ENCODE results near the gene TMEM184C.

Gene TMEM184C

DNA sequence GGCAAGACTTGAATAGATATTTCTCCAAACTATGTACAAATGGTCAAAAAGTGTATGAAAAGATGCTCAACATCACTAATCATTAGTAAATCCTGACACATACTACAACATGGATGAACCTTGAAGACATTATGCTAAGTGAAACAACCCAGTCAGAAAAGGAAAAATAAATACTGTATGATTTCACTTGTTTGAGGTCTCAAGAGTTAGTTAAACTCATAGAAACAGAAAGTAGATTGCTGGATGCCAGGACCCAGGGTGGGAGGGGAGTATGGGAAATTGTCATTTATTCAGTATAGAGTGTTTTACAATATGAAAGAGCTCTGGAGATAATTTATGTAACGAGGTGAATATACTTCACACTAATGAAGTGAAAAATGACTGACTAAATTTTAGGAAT is 34.4 kb downstream of the TMEM184C start:
- no peak for DNase-seq (ENCODE audit: low read depth in 1 of 2, low spot score in 1 of 2)

DNA sequence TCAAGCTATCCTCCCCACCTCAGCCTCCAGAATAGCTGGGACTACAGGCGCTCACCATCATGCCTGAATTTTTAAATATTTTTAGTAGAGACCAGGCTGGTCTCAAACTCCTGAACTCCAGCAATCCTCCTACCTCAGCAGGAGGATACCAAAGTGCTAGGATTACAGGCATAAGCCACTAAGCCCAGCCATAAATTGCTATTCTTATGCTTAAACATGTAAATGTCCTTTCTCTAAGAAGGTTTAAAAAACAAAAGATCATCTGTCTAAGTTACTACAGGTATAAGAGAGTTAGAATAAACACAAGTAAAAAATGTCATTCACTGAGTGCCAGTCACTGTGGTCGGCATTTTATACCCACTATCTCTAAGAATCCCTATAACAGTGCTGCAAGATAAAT is 38.4 kb downstream of the TMEM184C start:
- DNase-seq (ENCODE audit: low read depth in 1 of 2, low spot score in 1 of 2): no peak

DNA sequence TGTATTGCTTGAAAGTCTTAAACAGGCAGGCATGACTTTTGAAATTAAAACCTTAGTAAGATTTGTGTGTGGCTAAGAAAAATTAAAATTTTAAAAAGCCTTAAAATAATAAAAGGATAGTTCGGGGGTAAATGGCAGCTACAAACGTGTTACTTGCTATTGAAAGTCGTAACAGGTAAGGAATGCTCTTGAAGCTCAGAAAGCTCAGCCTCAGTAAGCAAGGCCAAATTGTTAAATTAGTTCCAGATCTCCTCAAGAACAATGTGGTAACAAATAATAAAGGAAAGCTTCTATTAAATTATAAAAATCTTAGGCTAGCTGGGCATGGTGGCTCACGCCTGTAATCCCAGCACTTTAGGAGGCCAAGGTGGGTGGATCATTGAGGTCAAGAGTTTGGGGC is 41.3 kb downstream of the TMEM184C start:
- DNase-seq (ENCODE audit: low read depth in 1 of 2, low spot score in 1 of 2): no peak

DNA sequence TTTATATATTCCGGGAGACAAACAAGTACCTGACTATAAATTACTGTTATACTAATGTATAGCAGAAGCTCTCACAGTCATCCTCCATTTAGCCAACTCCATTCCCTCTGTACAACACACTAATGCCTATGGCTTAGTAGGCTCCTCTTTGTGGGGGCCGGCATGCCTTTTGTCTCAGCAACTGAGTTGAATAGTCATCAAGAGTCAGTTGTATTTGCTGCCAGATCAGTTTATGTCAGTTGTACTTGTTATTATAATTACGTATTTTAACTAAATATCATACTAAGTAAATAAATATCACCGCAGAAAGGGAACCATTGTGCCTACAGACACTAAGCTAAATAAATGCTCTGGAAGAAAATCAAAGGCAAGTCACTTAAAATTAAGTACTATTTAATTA is 56.9 kb downstream of the TMEM184C start:
- no peak for DNase-seq (ENCODE audit: low read depth in 1 of 2, low spot score in 1 of 2)

DNA sequence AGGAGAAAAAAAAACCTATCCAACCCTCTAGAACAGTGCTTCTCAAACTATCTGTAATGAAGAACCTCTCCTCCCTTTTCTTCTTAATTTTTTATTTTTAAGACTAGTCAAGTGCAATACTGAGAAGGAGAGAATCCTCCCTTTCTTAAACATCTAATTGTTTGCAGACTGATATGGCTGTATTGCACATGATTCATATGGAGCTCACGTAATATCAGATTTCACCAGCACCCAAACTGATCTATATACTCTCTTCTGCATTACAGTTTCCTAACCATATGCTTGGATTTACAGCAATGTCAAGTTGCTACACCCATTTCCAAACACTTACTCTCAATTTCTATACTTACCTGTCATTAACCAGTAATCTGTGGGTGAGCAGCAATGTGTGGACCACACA is 57.3 kb downstream of the TMEM184C start:
- no peak for DNase-seq (ENCODE audit: low read depth in 1 of 2, low spot score in 1 of 2)

DNA sequence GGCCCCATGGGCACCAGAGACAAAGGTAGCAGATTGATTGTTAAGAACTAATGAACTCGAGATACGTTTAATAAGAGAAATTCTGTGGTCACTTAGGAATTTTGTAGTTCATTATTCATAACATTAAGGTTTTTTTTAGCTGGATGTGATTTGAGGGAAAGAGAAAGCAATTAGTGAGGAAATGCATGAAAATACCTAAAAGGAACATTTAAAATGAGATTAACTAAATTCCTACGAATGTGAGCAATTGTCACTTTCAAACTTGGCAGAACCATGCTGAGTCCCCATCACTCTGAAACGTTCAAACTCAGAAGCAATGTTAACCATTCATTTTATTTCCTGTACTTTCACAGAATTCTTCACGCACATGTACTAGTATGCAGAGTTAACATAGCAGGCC is 60.9 kb downstream of the TMEM184C start:
- no peak for DNase-seq (ENCODE audit: low read depth in 1 of 2, low spot score in 1 of 2)

DNA sequence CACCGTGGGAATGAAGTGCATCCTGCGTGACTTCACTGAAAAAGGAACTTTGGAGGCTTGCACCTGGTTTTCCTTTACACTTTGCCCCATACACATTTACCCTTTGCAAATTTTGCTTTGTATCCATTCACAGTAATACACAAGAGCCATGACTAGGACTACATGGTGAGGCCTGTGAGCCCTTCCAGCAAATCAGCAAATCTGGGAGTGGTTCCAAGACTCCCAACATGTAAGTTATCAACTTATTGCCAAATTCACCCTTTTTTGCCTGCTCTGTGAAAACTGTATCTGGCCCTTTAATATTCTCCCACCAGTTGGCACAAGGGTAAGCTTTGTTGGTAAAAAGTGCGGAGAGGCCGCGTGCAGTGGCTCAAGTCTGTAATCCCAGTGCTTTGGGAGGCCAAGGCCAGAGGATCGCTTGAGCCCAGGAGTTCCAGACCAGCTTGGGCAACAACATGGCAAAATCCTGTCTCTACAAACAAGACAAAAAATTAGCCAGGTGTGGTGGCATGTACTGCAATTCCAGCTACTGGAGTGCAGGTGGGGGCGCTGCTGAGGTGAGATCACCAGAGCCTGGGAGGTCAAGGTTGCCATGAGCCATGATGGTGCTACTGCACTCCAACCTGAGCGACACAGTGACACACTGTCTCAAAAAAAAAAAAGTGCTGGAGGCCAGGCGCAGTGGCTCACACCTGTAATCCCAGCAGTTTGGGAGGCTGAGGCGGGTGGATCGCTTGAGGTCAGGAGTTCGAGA is 61.8 kb downstream of the TMEM184C start:
- no peak for DNase-seq (ENCODE audit: low read depth in 1 of 2, low spot score in 1 of 2)

DNA sequence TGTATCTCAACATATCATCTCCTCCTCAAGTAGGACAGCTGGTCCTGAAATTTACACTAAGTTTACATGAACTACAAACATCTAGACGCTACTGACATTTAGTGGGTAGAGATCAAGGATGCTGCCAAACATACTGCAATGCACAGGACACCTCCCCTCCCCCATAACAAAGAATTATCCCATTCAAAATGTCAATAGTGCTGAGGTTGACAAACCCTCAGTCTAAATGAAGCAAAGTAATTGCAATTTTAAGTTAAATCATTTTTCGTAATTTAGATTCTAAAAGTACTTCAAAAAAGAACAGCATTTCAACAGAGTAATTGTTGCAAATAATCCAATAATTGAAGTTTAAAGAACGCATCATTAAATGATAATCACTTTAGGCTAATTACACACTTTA is 65.6 kb downstream of the TMEM184C start:
- no peak for DNase-seq (ENCODE audit: low read depth in 1 of 2, low spot score in 1 of 2)

DNA sequence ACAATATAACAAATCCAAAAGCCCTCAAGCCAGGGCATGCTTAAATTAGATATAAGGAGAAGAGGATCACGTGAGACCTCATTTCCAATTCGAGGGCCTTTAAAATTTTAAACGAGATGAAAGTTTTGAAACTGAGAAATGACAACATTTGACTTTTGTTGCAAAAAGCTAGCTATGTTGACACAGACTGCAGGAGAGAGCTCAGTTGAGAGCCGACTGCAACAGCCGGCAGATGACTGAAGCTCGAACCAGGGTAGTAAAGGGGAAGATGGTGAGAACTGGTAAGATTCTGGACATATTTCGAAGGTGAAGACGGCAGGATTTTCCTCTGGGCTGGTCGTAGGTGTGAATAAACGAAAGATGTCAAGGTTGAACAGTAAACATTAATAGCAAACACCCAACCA is 66.0 kb downstream of the TMEM184C start:
- no peak for DNase-seq (ENCODE audit: low read depth in 1 of 2, low spot score in 1 of 2)

DNA sequence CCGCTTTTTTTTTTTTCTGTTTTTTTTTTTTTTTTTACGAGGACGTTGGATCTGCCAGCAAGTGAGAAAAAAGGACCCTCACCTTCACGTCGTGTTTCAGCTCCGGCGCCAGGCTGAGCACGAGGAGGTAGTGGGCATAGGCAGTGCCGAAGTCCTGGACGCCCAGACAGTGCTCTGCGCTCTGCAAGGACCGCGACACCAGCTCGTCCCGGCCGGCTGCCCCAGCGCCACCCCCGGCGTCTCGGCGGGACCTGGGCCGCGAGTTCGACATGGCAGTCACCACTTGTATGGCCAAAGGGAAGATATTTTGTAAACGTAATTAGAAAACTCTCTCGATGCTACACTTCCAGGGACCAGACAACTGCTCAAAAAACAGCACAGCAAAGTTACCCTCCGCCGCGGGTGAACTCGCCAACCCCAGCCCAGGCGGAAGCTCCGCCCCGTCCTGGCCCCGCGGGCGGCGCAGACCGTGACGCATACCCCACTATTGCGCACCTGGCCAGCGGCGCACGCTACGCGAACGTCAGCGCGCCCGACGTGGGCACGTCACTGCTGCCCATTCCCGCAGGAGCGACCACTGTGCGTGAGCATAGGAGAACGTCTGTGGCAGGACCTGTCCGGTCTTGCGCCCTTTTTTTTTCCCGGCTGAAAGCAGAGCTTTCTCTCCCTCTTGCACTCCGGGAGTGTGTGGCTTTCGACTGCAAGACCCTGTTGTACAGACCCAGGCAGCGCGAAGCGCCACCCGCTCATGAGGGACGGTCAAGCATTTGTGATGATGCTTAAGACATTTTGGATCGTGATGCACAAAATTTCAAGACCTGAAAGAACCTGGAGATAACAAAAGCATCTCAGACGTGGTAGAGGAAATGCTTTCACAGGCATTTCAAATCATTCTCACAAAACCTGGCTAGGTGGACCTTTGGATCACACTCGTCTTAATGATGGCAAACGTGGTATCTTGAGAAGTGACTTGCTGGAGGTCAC is 66.8 kb downstream of the TMEM184C start, which contains the start of gene PRMT9:
Gene PRMT9, minus strand, starts transcription at position 447 of the 984 bp plus-strand sequence. Its CDS starts 176 bp downstream, at position 271.
- peak; percentile 69 to 77 for DNase-seq (ENCODE audit: low read depth in 1 of 2, low spot score in 1 of 2)

DNA sequence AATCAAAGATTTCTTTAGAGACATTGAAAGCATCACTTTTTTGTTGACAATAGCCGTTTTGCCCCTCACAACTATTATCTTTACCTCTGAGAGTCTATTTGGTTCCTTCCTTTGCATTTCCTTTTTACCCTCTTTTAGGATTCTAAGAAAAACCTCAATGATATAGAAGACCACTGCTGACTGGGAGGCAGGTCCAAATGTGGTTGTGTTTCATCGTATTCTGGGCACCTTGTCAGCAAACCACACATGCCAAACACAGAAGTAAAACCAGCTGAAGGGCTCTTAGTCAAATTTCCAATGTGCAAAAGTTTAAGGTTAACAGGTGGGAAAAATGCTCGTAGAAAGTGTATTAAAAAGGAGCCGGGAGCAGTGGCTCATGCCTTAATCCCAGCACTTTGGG is 71.9 kb downstream of the TMEM184C start:
- no peak for DNase-seq (ENCODE audit: low read depth in 1 of 2, low spot score in 1 of 2)

DNA sequence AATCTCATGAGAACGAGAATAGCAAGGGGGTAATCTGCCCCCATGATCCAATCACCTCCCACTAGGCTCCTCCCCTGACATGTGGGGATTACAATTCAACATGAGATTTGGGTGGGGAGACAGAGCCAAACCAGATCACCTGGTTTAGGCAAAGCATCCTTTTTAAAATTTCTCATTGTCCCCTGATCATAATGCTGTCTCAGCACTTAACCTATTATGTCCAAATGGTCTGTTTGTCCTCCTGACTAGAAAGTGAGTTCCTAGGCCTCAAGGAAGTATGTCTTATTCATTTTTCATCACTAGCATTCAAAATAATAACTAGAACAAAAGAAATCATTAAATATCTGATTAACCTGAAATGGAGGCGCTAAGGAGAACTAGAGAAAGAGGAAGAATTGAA is 74.6 kb downstream of the TMEM184C start:
- DNase-seq (ENCODE audit: low read depth in 1 of 2, low spot score in 1 of 2): no peak

DNA sequence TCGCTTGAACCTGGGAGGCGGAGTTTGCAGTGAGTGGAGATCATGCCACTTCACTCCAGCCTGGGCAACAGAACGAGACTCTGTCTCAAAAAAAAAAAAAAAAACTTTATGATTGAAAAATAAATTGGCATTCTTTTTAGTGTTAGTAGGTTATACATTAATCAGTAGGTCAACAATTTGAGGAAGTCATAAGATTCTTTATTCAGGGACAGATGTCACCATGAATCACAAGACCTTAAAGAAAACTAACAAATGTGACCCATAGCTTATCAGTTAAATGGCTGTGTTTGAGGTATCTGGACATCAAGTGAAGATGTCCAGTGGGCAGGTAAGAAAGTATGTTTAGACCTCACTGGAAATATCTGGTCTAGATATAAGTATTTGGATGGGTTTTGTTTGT is 76.0 kb downstream of the TMEM184C start:
- no peak for DNase-seq (ENCODE audit: low read depth in 1 of 2, low spot score in 1 of 2)

DNA sequence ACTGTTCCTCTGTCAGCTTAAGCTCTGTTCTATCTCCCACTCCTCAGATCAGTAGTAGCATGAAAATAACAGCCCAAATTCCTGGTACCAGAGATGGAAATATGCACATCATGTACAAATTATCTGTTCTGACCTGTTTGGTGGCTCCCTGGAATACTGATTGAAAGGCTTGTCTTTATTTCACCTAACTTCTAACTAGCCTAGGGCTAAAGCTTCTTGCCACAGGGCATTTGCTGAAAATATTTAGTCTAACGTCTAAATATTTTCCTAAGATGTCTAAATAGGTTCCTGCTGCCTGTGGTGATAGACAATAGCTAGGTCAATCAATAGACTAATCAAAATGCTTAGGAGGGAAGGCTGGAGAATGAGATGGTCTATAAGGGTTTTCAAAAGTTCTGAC is 79.7 kb downstream of the TMEM184C start:
- no peak for DNase-seq (ENCODE audit: low read depth in 1 of 2, low spot score in 1 of 2)

DNA sequence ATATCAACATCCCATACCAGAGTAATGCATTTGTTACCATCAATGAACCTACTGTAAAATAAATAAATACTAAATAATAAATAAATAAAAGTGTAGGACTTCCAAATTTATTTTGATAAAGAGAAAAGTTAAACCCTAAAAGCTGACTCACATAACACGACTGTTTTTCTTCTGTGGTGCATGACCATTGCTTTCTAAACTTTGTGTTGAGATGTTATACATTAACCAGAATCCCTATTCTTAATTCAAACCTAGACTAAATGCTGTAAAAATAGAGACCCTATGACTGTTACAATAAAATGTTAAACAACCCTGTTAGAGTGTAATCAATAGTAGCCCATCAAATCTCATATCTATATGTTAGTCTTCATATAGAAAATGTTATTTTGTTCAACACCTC is 87.6 kb downstream of the TMEM184C start:
- no peak for DNase-seq (ENCODE audit: low read depth in 1 of 2, low spot score in 1 of 2)

DNA sequence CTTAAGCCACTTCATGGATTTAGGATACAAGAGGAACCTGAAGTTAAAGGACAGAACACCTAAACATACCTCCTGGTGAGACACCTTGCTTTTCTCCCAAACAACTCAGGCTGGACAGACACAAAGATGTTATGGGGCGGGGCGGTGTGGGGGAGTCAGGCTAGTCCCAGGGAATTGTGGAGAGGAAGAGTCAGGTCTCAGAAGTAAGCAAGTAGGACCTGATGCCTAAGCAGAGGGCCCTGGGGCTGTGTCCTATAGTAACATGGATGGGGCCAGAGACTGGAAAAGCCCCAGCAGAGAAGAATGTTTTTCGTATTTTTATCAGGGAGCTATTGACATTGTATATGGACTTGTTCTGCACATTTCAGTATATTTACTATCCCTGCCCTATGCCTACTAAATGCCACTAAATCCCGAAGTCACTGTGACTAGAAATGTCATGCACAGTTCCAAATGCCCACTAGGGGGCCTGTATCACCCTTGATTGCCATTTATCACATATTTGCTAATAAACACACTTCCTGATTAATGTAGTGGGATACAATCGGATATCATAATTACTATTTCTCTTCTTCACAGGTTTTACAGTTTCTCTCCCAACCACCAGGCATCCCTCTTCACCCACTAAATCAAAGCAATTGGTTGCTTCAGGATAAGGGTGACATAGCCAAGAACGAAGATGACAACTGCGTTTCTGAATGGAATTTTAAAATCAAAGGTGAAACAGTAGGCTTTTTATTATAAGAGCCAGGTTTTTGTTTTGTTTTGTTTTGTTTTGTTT is 90.9 kb downstream of the TMEM184C start:
- DNase-seq (ENCODE audit: low read depth in 1 of 2, low spot score in 1 of 2): no peak

DNA sequence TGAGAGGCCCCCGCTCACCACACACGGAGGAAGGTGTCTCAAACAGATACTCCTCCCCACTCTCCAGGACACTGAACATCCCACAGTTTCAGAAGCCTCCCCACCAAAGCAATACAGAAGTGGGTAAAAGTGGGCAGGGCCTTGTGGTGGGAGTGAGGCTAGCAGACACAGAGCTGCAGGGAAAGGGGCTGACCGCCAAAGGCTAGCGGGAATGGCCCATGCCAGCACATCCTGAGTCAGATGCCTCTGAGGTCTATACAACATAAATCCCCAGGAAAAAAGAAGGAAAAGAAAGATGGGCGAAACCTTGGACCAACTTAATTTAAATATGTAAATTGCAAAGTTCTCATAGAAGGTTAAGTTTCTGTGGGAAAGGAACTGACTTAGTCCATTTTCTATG is 92.8 kb downstream of the TMEM184C start:
- no peak for DNase-seq (ENCODE audit: low read depth in 1 of 2, low spot score in 1 of 2)

DNA sequence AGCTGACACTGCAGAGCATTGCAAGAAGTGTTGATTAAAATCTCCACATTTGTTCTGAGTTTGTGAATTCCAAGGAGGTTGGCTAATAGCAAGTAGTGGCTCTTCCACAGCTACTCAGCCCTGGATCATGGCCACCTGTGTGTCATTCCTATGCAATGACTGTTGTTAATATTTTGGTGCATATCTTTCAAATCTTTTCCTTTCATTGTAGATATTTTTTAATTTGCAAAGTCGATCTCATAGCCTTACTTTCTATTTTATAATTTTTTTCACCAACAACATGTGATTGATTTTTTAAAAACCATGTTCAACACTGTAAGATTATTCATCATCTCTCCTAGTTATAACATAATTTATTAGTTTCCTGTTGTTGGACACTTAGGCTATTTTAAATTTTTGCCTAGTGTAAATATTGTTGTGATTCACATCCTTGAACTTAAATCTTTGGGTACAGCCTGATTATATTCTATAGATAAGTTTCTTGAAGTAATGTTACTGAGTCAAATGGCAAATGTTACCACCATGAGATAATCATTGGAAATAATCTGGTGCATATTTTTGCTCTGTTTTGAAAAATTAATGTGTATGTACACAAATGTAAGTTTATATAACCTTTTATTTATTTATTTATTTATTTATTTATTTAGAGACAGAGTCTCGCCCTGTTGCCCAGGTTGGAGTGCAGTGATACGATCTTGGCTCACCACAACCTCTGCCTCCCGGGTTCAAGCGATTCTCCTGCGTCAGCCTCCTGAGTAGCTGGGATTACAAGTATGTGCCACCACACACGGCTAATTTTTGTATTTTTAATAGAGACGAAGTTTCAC is 97.6 kb downstream of the TMEM184C start:
- no peak for DNase-seq (ENCODE audit: low read depth in 1 of 2, low spot score in 1 of 2)

DNA sequence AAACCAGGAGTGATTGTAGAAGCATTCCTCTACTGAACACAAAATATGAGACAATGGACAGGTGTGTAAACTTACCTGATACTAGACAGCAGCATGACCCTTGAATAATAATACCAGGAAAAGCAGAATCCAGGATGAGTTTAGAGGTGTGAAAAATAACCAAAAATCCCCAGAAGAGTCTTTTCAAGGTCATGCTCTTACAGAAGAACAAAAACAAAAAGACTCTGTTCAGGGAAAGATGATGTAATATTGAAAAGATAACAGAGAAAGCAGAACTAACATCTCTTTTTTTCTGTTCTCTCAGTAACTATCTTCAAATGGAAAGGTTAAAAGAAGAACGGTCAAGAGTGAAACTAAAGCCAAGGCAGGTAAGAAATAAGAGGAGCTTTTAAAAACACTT is 100.7 kb downstream of the TMEM184C start:
- no peak for DNase-seq (ENCODE audit: low read depth in 1 of 2, low spot score in 1 of 2)

Measured in activated T-helper 1 cell treated with anti-CD3 and anti-CD28 coated beads, Interleukin-2, amount 50 U/mL, for 16 hours (primary cell).